Liver (tissue), 9 donors: ENCODE results near the gene ZNF496. TPM values are rescaled to one million over a fixed set of nuclear protein-coding genes. Genes with fewer than 3 reads are reported as not detected.

Source experiments
- DNase-seq: peaks from one replicate; pipeline ENCODE4 v3.0.0-alpha.2; 2017; ENCODE audit warnings: low spot score
- H3K27ac ChIP-seq, 2 donors: one replicate each; pipeline ENCODE4 v1.7.0; 2013; ENCODE audit warnings: inconsistent platforms in 2 of 2, low read length in 2 of 2, control low read depth in 1 of 2, low read depth in 1 of 2, mild to moderate bottlenecking in 1 of 2
- H3K27me3 ChIP-seq, 4 donors: one replicate each; pipeline versions ENCODE4 v1.6.1 to v1.7.0; 2013; ENCODE audit warnings: low read length in 3 of 4, inconsistent platforms in 1 of 4, mild to moderate bottlenecking in 1 of 4, moderate library complexity in 1 of 4; ENCODE audit not compliant: control insufficient read depth in 4 of 4, insufficient read depth in 4 of 4
- H3K36me3 ChIP-seq, 4 donors: one replicate each; pipeline versions ENCODE4 v1.6.1 to v1.7.0; 2013; ENCODE audit warnings: low read length in 3 of 4, mild to moderate bottlenecking in 3 of 4, low read depth in 1 of 4, moderate library complexity in 1 of 4; ENCODE audit not compliant: control insufficient read depth in 4 of 4, insufficient read depth in 3 of 4
- H3K4me1 ChIP-seq, 4 donors: one replicate each; pipeline versions ENCODE4 v1.6.1 to v1.7.0; 2013; ENCODE audit warnings: low read length in 3 of 4, mild to moderate bottlenecking in 3 of 4, moderate library complexity in 1 of 4; ENCODE audit not compliant: control insufficient read depth in 4 of 4, insufficient read depth in 4 of 4
- H3K4me3 ChIP-seq, 3 donors: one replicate each; pipeline versions ENCODE4 v1.6.1 to v1.7.0; 2013; ENCODE audit warnings: low read length in 3 of 3, control low read depth in 1 of 3, low read depth in 1 of 3, mild to moderate bottlenecking in 1 of 3
- H3K9ac ChIP-seq, 2 donors: one replicate each; pipeline ENCODE4 v1.7.0; 2013; ENCODE audit warnings: low read length in 2 of 2, mild to moderate bottlenecking in 2 of 2, moderate library complexity in 2 of 2, control low read depth in 1 of 2, low read depth in 1 of 2
- H3K9me3 ChIP-seq, 4 donors: one replicate each; pipeline versions ENCODE4 v1.6.1 to v1.7.0; 2013; ENCODE audit warnings: low read length in 3 of 4; ENCODE audit not compliant: control insufficient read depth in 4 of 4
- CTCF ChIP-seq: fragments of 150-350 bp; IDR thresholded peaks from 2 replicates; pipeline ENCODE4 v1.5.1; 2017; ENCODE audit warnings: improper control_type of control experiment, low read depth, low read length; ENCODE audit not compliant: missing input control
- EGR1 ChIP-seq, 2 donors: IDR thresholded peaks; 2 replicates each; pipeline ENCODE4 v1.6.1; 2016 to 2018; ENCODE audit warnings: antibody characterized with exemption in 2 of 2, low read depth in 2 of 2
- FOXA1 ChIP-seq: IDR thresholded peaks from 2 replicates; pipeline ENCODE4 v1.6.1; 2016; ENCODE audit warnings: antibody characterized with exemption
- HNF4A ChIP-seq, 2 donors: conservative IDR thresholded peaks; 2 replicates each; pipeline ENCODE4 v1.6.1; 2016; ENCODE audit warnings: antibody characterized with exemption in 2 of 2, mild to moderate bottlenecking in 2 of 2
- HNF4G ChIP-seq: IDR thresholded peaks from 2 replicates; pipeline ENCODE4 v1.6.1; 2016; ENCODE audit warnings: antibody characterized with exemption
- JUND ChIP-seq, 2 donors: IDR thresholded peaks; 2 replicates each; pipeline ENCODE4 v1.6.1; 2016; ENCODE audit warnings: antibody characterized with exemption in 2 of 2
- NR2F2 ChIP-seq: IDR thresholded peaks from 2 replicates; pipeline ENCODE4 v1.6.1; 2016; ENCODE audit warnings: antibody characterized with exemption
- RAD21 ChIP-seq, 2 donors: IDR thresholded peaks; 2 replicates each; pipeline ENCODE4 v1.6.1; 2016; ENCODE audit warnings: antibody characterized with exemption in 2 of 2, mild to moderate bottlenecking in 2 of 2
- RXRA ChIP-seq, 2 donors: IDR thresholded peaks; 2 replicates each; pipeline ENCODE4 v1.6.1; 2017 to 2018; ENCODE audit warnings: antibody characterized with exemption in 2 of 2, mild to moderate bottlenecking in 1 of 2
- SP1 ChIP-seq: IDR thresholded peaks from 2 replicates; pipeline ENCODE4 v1.6.1; 2018; ENCODE audit warnings: antibody characterized with exemption, mild to moderate bottlenecking
- YY1 ChIP-seq: IDR thresholded peaks from 2 replicates; pipeline ENCODE4 v1.6.1; 2016; ENCODE audit warnings: antibody characterized with exemption, mild to moderate bottlenecking
- WGBS: extraction: QIAGEN DNeasy Blood & Tissue Kit; methylation state at CpG from one replicate; pipeline ENCODE4 v1.1.7; 2013; 5-methylcytosine and 5-hydroxymethylcytosine counted together
- polyA plus RNA-seq, 2 donors: library from polyadenylated mRNA; stranded (reverse) in 1 of 2; unstranded in 1 of 2; fragments of 200-250 nt in 1 of 2; fragments of >200 nt in 1 of 2; fragmentation: Nextera tagmentation in 1 of 2; extraction: Ambion mirVana in 1 of 2; gene quantifications; one replicate each; pipeline versions ENCODE4 v1.2.1 to v1.2.3, GENCODE V29; 2013 to 2015
- total RNA-seq, 2 donors: library from RNA; depleted of rRNA; stranded (reverse); fragments of >200 nt; gene quantifications; one replicate each; pipeline ENCODE4 v1.2.3, GENCODE V29; 2014
- TF ChIP-seq, protein P1 (sequence below): IDR thresholded peaks from 2 replicates; pipeline ENCODE4 v1.6.1; 2016; ENCODE audit warnings: antibody characterized with exemption, mild to moderate bottlenecking
- TF ChIP-seq, protein P2 (sequence below): IDR thresholded peaks from 2 replicates; pipeline ENCODE4 v1.6.1; 2016; ENCODE audit warnings: antibody characterized with exemption
- TF ChIP-seq, protein P3 (sequence below): IDR thresholded peaks from 2 replicates; pipeline ENCODE4 v1.6.1; 2016; ENCODE audit warnings: antibody characterized with exemption
- TF ChIP-seq, protein P4 (sequence below): IDR thresholded peaks from 2 replicates; pipeline ENCODE4 v1.6.1; 2016; ENCODE audit warnings: antibody characterized with exemption
- donor health status: healthy.
- donor health status: healthy.
- donor health status: healthy.
- donor health status: healthy.
- donor health status: healthy.

ZNF496 gene
- total and polyA plus RNA-seq, 4 donors: 0.93 to 7.5 (median 4.7) TPM

DNA sequence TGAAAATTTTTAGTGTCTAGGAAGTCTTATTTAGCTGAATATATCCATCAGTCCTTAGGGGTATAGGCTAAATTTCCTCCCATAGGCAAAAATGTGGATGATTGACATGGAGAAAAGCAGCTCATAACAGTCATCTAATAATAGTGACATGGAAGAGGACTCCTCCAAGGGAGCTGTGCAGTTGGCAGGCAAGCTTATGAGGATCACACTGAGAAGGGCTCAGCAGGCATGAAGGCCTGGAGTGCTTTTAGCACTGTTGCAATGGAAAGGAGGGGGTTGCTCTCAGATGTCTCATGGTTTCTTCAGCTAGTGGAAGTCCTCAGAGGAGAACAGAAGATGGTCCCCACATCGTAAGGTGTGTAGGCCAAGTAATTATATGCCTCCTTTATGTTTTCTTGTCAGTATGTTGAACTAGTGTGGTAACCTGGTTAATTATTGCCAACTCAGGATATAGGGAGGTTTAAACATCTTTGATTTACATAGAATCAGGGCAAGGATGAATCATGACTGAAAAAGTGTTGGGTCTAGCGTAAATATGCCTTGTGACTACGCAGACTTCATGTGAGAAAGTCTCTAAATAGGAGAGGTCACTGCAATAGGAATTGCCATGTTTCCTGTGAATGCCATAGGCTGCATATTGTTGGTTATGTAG is 56.9 kb downstream of the ZNF496 start:
- Histone ChIP-seq H3K9me3 (peaks cover 0 to 7% (median 2%) of the 10 kb centered on the region in 4 donors), H3K36me3 (peaks cover 0 to 1% (median 0%) of the 10 kb centered on the region in 4 donors)
- DNase-seq: no peak

GRCh38 chr1:247273013-247273412 is 58.7 kb downstream of the ZNF496 start:
- peak overlapping the region in 1 of 3 donors; percentile 18 for H3K4me3 ChIP-seq
- H3K27ac ChIP-seq: no peak overlapping the region
- DNase-seq: no peak
- peaks cover 0 to 1% (median 0%) of the 10 kb centered on the region in 4 donors for H3K36me3 ChIP-seq
- H3K9ac ChIP-seq: no peak overlapping the region
- H3K27me3 ChIP-seq: no peaks in the 10 kb centered on the region
- WGBS: 62% methylated on average over 1 of the region's 1 CpG
- no peak for TF ChIP-seq EGR1 (IDR thresholded peaks at IDR 0.05; ENCODE audit: low read depth in 2 of 2)
- no peak for TF ChIP-seq FOXA1
- TF ChIP-seq SP1: no peak
- no peak for TF ChIP-seq HNF4A (conservative IDR thresholded peaks at IDR 0.05)
- TF ChIP-seq, protein P1, sequence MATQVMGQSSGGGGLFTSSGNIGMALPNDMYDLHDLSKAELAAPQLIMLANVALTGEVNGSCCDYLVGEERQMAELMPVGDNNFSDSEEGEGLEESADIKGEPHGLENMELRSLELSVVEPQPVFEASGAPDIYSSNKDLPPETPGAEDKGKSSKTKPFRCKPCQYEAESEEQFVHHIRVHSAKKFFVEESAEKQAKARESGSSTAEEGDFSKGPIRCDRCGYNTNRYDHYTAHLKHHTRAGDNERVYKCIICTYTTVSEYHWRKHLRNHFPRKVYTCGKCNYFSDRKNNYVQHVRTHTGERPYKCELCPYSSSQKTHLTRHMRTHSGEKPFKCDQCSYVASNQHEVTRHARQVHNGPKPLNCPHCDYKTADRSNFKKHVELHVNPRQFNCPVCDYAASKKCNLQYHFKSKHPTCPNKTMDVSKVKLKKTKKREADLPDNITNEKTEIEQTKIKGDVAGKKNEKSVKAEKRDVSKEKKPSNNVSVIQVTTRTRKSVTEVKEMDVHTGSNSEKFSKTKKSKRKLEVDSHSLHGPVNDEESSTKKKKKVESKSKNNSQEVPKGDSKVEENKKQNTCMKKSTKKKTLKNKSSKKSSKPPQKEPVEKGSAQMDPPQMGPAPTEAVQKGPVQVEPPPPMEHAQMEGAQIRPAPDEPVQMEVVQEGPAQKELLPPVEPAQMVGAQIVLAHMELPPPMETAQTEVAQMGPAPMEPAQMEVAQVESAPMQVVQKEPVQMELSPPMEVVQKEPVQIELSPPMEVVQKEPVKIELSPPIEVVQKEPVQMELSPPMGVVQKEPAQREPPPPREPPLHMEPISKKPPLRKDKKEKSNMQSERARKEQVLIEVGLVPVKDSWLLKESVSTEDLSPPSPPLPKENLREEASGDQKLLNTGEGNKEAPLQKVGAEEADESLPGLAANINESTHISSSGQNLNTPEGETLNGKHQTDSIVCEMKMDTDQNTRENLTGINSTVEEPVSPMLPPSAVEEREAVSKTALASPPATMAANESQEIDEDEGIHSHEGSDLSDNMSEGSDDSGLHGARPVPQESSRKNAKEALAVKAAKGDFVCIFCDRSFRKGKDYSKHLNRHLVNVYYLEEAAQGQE: no peak
- TF ChIP-seq JUND (IDR thresholded peaks at IDR 0.05): no peak
- peaks cover 0 to 2% (median 0%) of the 10 kb centered on the region in 4 donors for H3K4me1 ChIP-seq
- peaks cover 0 to 7% (median 2%) of the 10 kb centered on the region in 4 donors for H3K9me3 ChIP-seq

More for the DNA sequence above, 56.9 kb downstream of the ZNF496 start:
- Histone ChIP-seq H3K27ac (no peak overlapping the region), H3K4me1 (no peaks in the 10 kb centered on the region), H3K4me3 (no peak overlapping the region), H3K27me3 (no peaks in the 10 kb centered on the region), H3K9ac (no peak overlapping the region)
- TF ChIP-seq HNF4A (conservative IDR thresholded peaks at IDR 0.05) (no peak), SP1 (no peak), CTCF (no peak), YY1 (no peak), HNF4G (no peak), FOXA1 (no peak), RXRA (IDR thresholded peaks at IDR 0.05) (no peak)
- WGBS: 81% methylated on average over 3 of the region's 3 CpGs

- Histone ChIP-seq H3K27me3 (no peaks in the 10 kb centered on the region), H3K27ac (no peak overlapping the region), H3K9me3 (peaks cover 0 to 7% (median 2%) of the 10 kb centered on the region in 4 donors), H3K9ac (no peak overlapping the region), H3K4me1 (peaks cover 0 to 2% (median 0%) of the 10 kb centered on the region in 4 donors), H3K4me3 (peak overlapping the region in 1 of 3 donors; percentile 41), H3K36me3 (peaks cover 0 to 1% (median 0%) of the 10 kb centered on the region in 4 donors)
- no peak for DNase-seq
- WGBS: 75% methylated on average over 1 of the region's 1 CpG
- TF ChIP-seq, protein P2, sequence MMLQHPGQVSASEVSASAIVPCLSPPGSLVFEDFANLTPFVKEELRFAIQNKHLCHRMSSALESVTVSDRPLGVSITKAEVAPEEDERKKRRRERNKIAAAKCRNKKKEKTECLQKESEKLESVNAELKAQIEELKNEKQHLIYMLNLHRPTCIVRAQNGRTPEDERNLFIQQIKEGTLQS: no peak
- TF ChIP-seq, protein P3, sequence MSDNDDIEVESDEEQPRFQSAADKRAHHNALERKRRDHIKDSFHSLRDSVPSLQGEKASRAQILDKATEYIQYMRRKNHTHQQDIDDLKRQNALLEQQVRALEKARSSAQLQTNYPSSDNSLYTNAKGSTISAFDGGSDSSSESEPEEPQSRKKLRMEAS: no peak
- TF ChIP-seq, protein P4, sequence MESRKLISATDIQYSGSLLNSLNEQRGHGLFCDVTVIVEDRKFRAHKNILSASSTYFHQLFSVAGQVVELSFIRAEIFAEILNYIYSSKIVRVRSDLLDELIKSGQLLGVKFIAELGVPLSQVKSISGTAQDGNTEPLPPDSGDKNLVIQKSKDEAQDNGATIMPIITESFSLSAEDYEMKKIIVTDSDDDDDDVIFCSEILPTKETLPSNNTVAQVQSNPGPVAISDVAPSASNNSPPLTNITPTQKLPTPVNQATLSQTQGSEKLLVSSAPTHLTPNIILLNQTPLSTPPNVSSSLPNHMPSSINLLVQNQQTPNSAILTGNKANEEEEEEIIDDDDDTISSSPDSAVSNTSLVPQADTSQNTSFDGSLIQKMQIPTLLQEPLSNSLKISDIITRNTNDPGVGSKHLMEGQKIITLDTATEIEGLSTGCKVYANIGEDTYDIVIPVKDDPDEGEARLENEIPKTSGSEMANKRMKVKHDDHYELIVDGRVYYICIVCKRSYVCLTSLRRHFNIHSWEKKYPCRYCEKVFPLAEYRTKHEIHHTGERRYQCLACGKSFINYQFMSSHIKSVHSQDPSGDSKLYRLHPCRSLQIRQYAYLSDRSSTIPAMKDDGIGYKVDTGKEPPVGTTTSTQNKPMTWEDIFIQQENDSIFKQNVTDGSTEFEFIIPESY: no peak
- TF ChIP-seq RXRA (IDR thresholded peaks at IDR 0.05) (no peak), YY1 (no peak), CTCF (no peak), RAD21 (IDR thresholded peaks at IDR 0.05) (no peak), EGR1 (IDR thresholded peaks at IDR 0.05; ENCODE audit: low read depth in 2 of 2) (no peak), NR2F2 (no peak)
These were observed 61.7 kb downstream of the ZNF496 start for GRCh38 chr1:247270003-247270402.
